CD14-positive monocyte (primary cell): Measurements from ENCODE around the gene EAF2. TPM values are rescaled to one million over a fixed set of nuclear protein-coding genes. Genes with fewer than 3 reads are reported as not detected.

Experiments used
- DNase-seq, 3 donors: peaks; one replicate each; pipeline ENCODE4 v3.0.0-alpha.2; 2011 to 2022
- H2AFZ ChIP-seq: 2 replicates; pipeline ENCODE4 v1.6.0; 2012; ENCODE audit warnings: mild to moderate bottlenecking, low read depth, low read length, inconsistent platforms; ENCODE audit not compliant: insufficient read depth, poor library complexity, severe bottlenecking
- H3K27ac ChIP-seq, 2 donors: 1 replicate in 1 of 2; 2 replicates in 1 of 2; pipeline ENCODE4 v1.5.1; 2012 to 2013; ENCODE audit warnings: low read length in 2 of 2, control low read depth in 1 of 2, inconsistent platforms in 1 of 2, low read depth in 1 of 2, mild to moderate bottlenecking in 1 of 2
- H3K27me3 ChIP-seq, 2 donors: one replicate each; pipeline versions ENCODE4 v1.6.0 to v1.6.1; 2011 to 2013; ENCODE audit warnings: low read length in 2 of 2; ENCODE audit not compliant: control insufficient read depth in 2 of 2, insufficient read depth in 2 of 2
- H3K36me3 ChIP-seq, 2 donors: replicated peaks in 1 of 2; 1 replicate in 1 of 2; 2 replicates in 1 of 2; pipeline versions ENCODE4 v1.5.1 to v1.6.1; 2012 to 2013; ENCODE audit warnings: low read length in 2 of 2, control low read depth in 1 of 2, inconsistent platforms in 1 of 2, mild to moderate bottlenecking in 1 of 2; ENCODE audit not compliant: insufficient read depth in 2 of 2, control insufficient read depth in 1 of 2
- H3K4me1 ChIP-seq, 2 donors: 1 replicate in 1 of 2; 2 replicates in 1 of 2; pipeline versions ENCODE4 v1.5.1 to v1.6.1; 2012 to 2013; ENCODE audit warnings: low read length in 2 of 2, control low read depth in 1 of 2, inconsistent platforms in 1 of 2, mild to moderate bottlenecking in 1 of 2, moderate library complexity in 1 of 2; ENCODE audit not compliant: insufficient read depth in 2 of 2, control insufficient read depth in 1 of 2
- H3K4me2 ChIP-seq: replicated peaks from 2 replicates; pipeline ENCODE3; 2012; ENCODE audit warnings: low read length, moderate library complexity, mild to moderate bottlenecking; ENCODE audit not compliant: poor library complexity, severe bottlenecking; ENCODE audit errors: extremely low read depth
- H3K4me3 ChIP-seq, 3 experiments: fragments of 200-600 bp in 1 of 3; sonication (generic) in 1 of 3; replicated peaks in 1 of 3; 1 replicate in 2 of 3; 2 replicates in 1 of 3; pipeline ENCODE4 v1.5.1; 2011 to 2013; ENCODE audit warnings: low read length in 3 of 3, mild to moderate bottlenecking in 3 of 3, control low read depth in 2 of 3, low read depth in 2 of 3, inconsistent platforms in 1 of 3, moderate library complexity in 1 of 3
- H3K79me2 ChIP-seq: 2 replicates; pipeline ENCODE4 v1.6.0; 2012; ENCODE audit warnings: mild to moderate bottlenecking, control low read depth, inconsistent platforms, low read length, moderate library complexity; ENCODE audit not compliant: insufficient read depth
- H3K9ac ChIP-seq: 2 replicates; pipeline ENCODE4 v1.6.0; 2017; ENCODE audit warnings: low read length, mild to moderate bottlenecking; ENCODE audit not compliant: insufficient read depth, poor library complexity, severe bottlenecking
- H3K9me3 ChIP-seq, 2 donors: replicated peaks in 1 of 2; 1 replicate in 1 of 2; 2 replicates in 1 of 2; pipeline versions ENCODE4 v1.5.1 to v1.6.1; 2012 to 2013; ENCODE audit warnings: low read length in 2 of 2, control low read depth in 1 of 2; ENCODE audit not compliant: control insufficient read depth in 1 of 2, insufficient read depth in 1 of 2
- H4K20me1 ChIP-seq: 2 replicates; pipeline ENCODE4 v1.6.0; 2012; ENCODE audit warnings: mild to moderate bottlenecking, low read length, control low read depth, moderate library complexity; ENCODE audit not compliant: insufficient read depth
- H3K27ac Mint-ChIP-seq, 7 donors: one replicate each; pipeline ENCODE4 v1.8.0; 2020; ENCODE audit warnings: mild to moderate bottlenecking in 7 of 7, mixed read lengths in 7 of 7, moderate library complexity in 6 of 7, inconsistent platforms in 2 of 7
- H3K27me3 Mint-ChIP-seq, 3 donors: one replicate each; pipeline ENCODE4 v1.8.0; 2021 to 2022; ENCODE audit warnings: low read depth in 3 of 3, mild to moderate bottlenecking in 3 of 3, mixed read lengths in 3 of 3, moderate library complexity in 3 of 3, inconsistent platforms in 1 of 3
- H3K36me3 Mint-ChIP-seq, 2 donors: one replicate each; pipeline ENCODE4 v1.8.0; 2020; ENCODE audit warnings: mixed read lengths in 2 of 2, inconsistent platforms in 1 of 2, mild to moderate bottlenecking in 1 of 2
- H3K4me1 Mint-ChIP-seq: one replicate; pipeline ENCODE4 v1.8.0; 2020; ENCODE audit warnings: mild to moderate bottlenecking, mixed read lengths
- H3K4me3 Mint-ChIP-seq, 2 donors: one replicate each; pipeline ENCODE4 v1.8.0; 2020; ENCODE audit warnings: mild to moderate bottlenecking in 2 of 2, mixed read lengths in 2 of 2, moderate library complexity in 1 of 2
- H3K9me3 Mint-ChIP-seq, 7 donors: one replicate each; pipeline ENCODE4 v1.8.0; 2020 to 2022; ENCODE audit warnings: mixed read lengths in 7 of 7, mild to moderate bottlenecking in 6 of 7, moderate library complexity in 6 of 7, inconsistent platforms in 2 of 7
- WGBS: methylation state at CpG from one replicate; pipeline ENCODE4 v1.1.5; 2013; ENCODE audit warnings: missing lambda C conversion rate; ENCODE audit not compliant: insufficient coverage; 5-methylcytosine and 5-hydroxymethylcytosine counted together
- intact Hi-C, 2 donors: fragments of 100-400 bp; cut with micrococcal nuclease; formaldehyde crosslinking; loops; one replicate each; pipeline versions ENCODE4 v1.15.0 to v1.15.1; 2023
- polyA plus RNA-seq, 3 donors: library from polyadenylated mRNA; depleted of rRNA in 1 of 3; unstranded in 2 of 3; stranded (reverse) in 1 of 3; fragments of 300-500 nt in 2 of 3; fragments of >200 nt in 1 of 3; fragmentation: Illumina TruSeq in 2 of 3; gene quantifications; 1 replicate in 2 of 3; 2 replicates in 1 of 3; pipeline ENCODE4 v1.2.3, GENCODE V29; 2012 to 2021
- TF ChIP-seq, protein P1 (sequence below): fragments of 200-600 bp; IDR thresholded peaks from one replicate; pipeline ENCODE4 v1.8.0; 2022; ENCODE audit warnings: antibody characterized with exemption, mild to moderate bottlenecking

EAF2 gene
- polyA plus RNA-seq, 3 donors = 31.5 to 91.6 (median 75.7) TPM

DNA sequence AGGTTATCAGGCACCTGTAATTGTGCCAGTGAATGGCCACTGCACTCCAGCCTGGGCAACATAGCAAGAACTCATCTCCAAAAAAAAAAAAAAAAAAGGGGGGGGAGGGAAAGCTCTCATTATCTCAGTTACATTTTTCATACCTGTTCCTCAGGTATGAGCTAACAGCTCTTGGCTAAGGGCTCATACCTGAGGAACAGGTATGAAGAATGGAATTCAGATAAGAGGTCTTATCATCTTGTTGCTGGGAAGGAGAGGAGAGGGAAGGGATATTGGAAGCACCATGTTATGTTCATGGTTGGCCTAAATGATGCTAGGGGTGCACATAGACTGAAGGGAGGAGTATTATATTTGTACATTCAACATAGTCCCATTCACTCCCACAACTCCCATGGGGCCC, 61.8 kb downstream of the EAF2 start:
- intact Hi-C loops = no loop called here
- TF ChIP-seq, protein P1, sequence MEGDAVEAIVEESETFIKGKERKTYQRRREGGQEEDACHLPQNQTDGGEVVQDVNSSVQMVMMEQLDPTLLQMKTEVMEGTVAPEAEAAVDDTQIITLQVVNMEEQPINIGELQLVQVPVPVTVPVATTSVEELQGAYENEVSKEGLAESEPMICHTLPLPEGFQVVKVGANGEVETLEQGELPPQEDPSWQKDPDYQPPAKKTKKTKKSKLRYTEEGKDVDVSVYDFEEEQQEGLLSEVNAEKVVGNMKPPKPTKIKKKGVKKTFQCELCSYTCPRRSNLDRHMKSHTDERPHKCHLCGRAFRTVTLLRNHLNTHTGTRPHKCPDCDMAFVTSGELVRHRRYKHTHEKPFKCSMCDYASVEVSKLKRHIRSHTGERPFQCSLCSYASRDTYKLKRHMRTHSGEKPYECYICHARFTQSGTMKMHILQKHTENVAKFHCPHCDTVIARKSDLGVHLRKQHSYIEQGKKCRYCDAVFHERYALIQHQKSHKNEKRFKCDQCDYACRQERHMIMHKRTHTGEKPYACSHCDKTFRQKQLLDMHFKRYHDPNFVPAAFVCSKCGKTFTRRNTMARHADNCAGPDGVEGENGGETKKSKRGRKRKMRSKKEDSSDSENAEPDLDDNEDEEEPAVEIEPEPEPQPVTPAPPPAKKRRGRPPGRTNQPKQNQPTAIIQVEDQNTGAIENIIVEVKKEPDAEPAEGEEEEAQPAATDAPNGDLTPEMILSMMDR = no peak
- H3K4me3 Mint-ChIP-seq = no peak overlapping the region
- no peaks in the 10 kb centered on the region for H3K27me3 ChIP-seq
- no peak for DNase-seq
- no peak overlapping the region for H2AFZ ChIP-seq
- H3K9me3 Mint-ChIP-seq = no peaks in the 10 kb centered on the region
- no peaks in the 10 kb centered on the region for H4K20me1 ChIP-seq
- H3K27me3 Mint-ChIP-seq = no peaks in the 10 kb centered on the region
- no peaks in the 10 kb centered on the region for H3K4me1 Mint-ChIP-seq
- peak overlapping the region in 1 of 7 donors; percentile 76 for H3K27ac Mint-ChIP-seq
- no peak overlapping the region for H3K9ac ChIP-seq
- no peaks in the 10 kb centered on the region for H3K9me3 ChIP-seq
- no peak overlapping the region for H3K27ac ChIP-seq
- H3K4me2 ChIP-seq = no peak overlapping the region
- H3K79me2 ChIP-seq = no peaks in the 10 kb centered on the region
- no peak overlapping the region for H3K4me3 ChIP-seq
- peaks cover 52 to 80% of the 10 kb centered on the region in 2 donors for H3K36me3 ChIP-seq
- peaks cover 60 to 75% of the 10 kb centered on the region in 2 donors for H3K36me3 Mint-ChIP-seq
- H3K4me1 ChIP-seq = no peaks in the 10 kb centered on the region

DNA sequence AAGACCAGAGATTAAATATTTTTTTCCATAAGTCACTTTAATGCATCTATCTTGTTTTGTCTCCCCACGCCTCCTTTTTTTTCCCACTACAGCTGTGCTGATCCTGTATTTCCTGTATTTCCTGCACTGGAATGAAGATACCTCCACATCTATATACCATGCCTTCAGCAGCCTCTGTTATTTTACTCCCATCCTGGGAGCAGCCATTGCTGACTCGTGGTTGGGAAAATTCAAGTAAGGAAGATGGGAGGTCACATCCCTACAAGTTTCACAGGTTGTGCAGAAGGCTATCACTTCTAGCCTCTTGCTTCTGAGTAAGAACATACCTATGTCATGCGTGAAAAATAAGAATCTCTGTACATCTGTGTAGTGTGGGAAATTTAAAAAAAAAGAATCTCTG, 62.3 kb downstream of the EAF2 start:
- intact Hi-C loops = no loop called here
- WGBS = 100% methylated on average over 1 of the region's 3 CpGs

More for the DNA sequence above, 62.3 kb downstream of the EAF2 start:
- Mint-ChIP-seq H3K9me3 (peaks cover 0 to under 1% (median under 1%) of the 10 kb centered on the region in 7 donors), H3K36me3 (peaks cover 59 to 73% of the 10 kb centered on the region in 2 donors), H3K4me3 (no peak overlapping the region), H3K4me1 (no peaks in the 10 kb centered on the region), H3K27ac (peak overlapping the region in 4 of 7 donors; percentile 43 to 76 (median 55)), H3K27me3 (no peaks in the 10 kb centered on the region)
- no peak overlapping the region for H3K4me2 ChIP-seq
- H2AFZ ChIP-seq = no peak overlapping the region
- DNase-seq = no peak
- H3K27me3 ChIP-seq = no peaks in the 10 kb centered on the region
- no peak overlapping the region for H3K4me3 ChIP-seq
- peaks cover 57 to 82% of the 10 kb centered on the region in 2 donors for H3K36me3 ChIP-seq
- TF ChIP-seq, protein P1 = no peak
- H3K9me3 ChIP-seq = no peaks in the 10 kb centered on the region
- no peaks in the 10 kb centered on the region for H4K20me1 ChIP-seq
- no peak overlapping the region for H3K27ac ChIP-seq
- H3K4me1 ChIP-seq = no peaks in the 10 kb centered on the region
- no peak overlapping the region for H3K9ac ChIP-seq
- no peaks in the 10 kb centered on the region for H3K79me2 ChIP-seq
